Activated T-helper 17 cell treated with anti-CD3 and anti-CD28 coated beads, Interleukin-2, amount 50 U/mL, for 72 hours (primary cell): ENCODE results near the gene PARVA. TPM values are rescaled to one million over a fixed set of nuclear protein-coding genes. Genes with fewer than 3 reads are reported as not detected.

ENCODE experiments used
- ATAC-seq: fragments of 150-1000 bp; cut with Tn5 transposase; replicated peaks from 2 replicates; pipeline ENCODE4 v1.10.0; 2021; ENCODE audit warnings: mild to moderate bottlenecking, moderate library complexity
- H3K27ac Mint-ChIP-seq: one replicate; pipeline ENCODE4 v1.8.0; 2022; ENCODE audit warnings: mixed read lengths
- H3K27me3 Mint-ChIP-seq: one replicate; pipeline ENCODE4 v1.8.0; 2022; ENCODE audit warnings: mixed read lengths
- H3K36me3 Mint-ChIP-seq: one replicate; pipeline ENCODE4 v1.8.0; 2022; ENCODE audit warnings: low read depth, mild to moderate bottlenecking, mixed read lengths
- H3K4me1 Mint-ChIP-seq: one replicate; pipeline ENCODE4 v1.8.0; 2022; ENCODE audit warnings: mixed read lengths
- H3K4me3 Mint-ChIP-seq: one replicate; pipeline ENCODE4 v1.8.0; 2022; ENCODE audit warnings: mild to moderate bottlenecking, mixed read lengths
- H3K9me3 Mint-ChIP-seq: one replicate; pipeline ENCODE4 v1.8.0; 2022; ENCODE audit warnings: mixed read lengths
- total RNA-seq, 2 donors: library from RNA; stranded (reverse); gene quantifications; one replicate each; pipeline ENCODE4 v1.2.3, GENCODE V29; 2022

The PARVA gene
- total RNA-seq, 2 donors from 2014 or later, result 0.19 TPM; not detected in 1

- no peaks in the 10 kb centered on the region for H3K4me1 Mint-ChIP-seq
- ATAC-seq, result no peak
- H3K27ac Mint-ChIP-seq, result no peak overlapping the region
- no peaks in the 10 kb centered on the region for H3K36me3 Mint-ChIP-seq
- H3K9me3 Mint-ChIP-seq, result peaks cover 7% of the 10 kb centered on the region
- peaks cover 12% of the 10 kb centered on the region for H3K27me3 Mint-ChIP-seq
- H3K4me3 Mint-ChIP-seq, result no peak overlapping the region
Measured at GRCh38 chr11:12445001-12445400, 67.6 kb downstream of the PARVA start.

- Mint-ChIP-seq H3K4me3 (no peak overlapping the region), H3K27me3 (peaks cover 12% of the 10 kb centered on the region), H3K4me1 (no peaks in the 10 kb centered on the region), H3K36me3 (no peaks in the 10 kb centered on the region), H3K27ac (no peak overlapping the region), H3K9me3 (peaks cover 7% of the 10 kb centered on the region)
- no peak for ATAC-seq
Measured at GRCh38 chr11:12446863-12447262, 69.5 kb downstream of the PARVA start.

GRCh38 chr11:12448131-12448939, 71.0 kb downstream of the PARVA start:
- no peak for ATAC-seq
- H3K4me3 Mint-ChIP-seq, result no peak overlapping the region
- H3K4me1 Mint-ChIP-seq, result no peaks in the 10 kb centered on the region
- peaks cover 12% of the 10 kb centered on the region for H3K27me3 Mint-ChIP-seq
- peaks cover 7% of the 10 kb centered on the region for H3K9me3 Mint-ChIP-seq
- H3K27ac Mint-ChIP-seq, result no peak overlapping the region
- H3K36me3 Mint-ChIP-seq, result no peaks in the 10 kb centered on the region

- no peak overlapping the region for H3K27ac Mint-ChIP-seq
- H3K27me3 Mint-ChIP-seq, result peaks cover 12% of the 10 kb centered on the region
- no peaks in the 10 kb centered on the region for H3K36me3 Mint-ChIP-seq
- no peak overlapping the region for H3K4me3 Mint-ChIP-seq
- ATAC-seq, result no peak
- no peaks in the 10 kb centered on the region for H3K4me1 Mint-ChIP-seq
- H3K9me3 Mint-ChIP-seq, result no peaks in the 10 kb centered on the region
Measured at GRCh38 chr11:12449961-12450715, 72.8 kb downstream of the PARVA start.

GRCh38 chr11:12451179-12451814, 73.9 kb downstream of the PARVA start:
- H3K27ac Mint-ChIP-seq, result no peak overlapping the region
- H3K9me3 Mint-ChIP-seq, result no peaks in the 10 kb centered on the region
- no peak for ATAC-seq
- H3K4me1 Mint-ChIP-seq, result no peaks in the 10 kb centered on the region
- no peak overlapping the region for H3K4me3 Mint-ChIP-seq
- H3K36me3 Mint-ChIP-seq, result no peaks in the 10 kb centered on the region
- H3K27me3 Mint-ChIP-seq, result peaks cover 12% of the 10 kb centered on the region

- Mint-ChIP-seq H3K9me3 (no peaks in the 10 kb centered on the region), H3K27me3 (peaks cover 7% of the 10 kb centered on the region), H3K36me3 (no peaks in the 10 kb centered on the region), H3K4me3 (no peak overlapping the region), H3K4me1 (no peaks in the 10 kb centered on the region), H3K27ac (no peak overlapping the region)
- ATAC-seq, result no peak
Measured at GRCh38 chr11:12453243-12453642, 75.9 kb downstream of the PARVA start.

GRCh38 chr11:12454782-12455181, 77.4 kb downstream of the PARVA start:
- no peaks in the 10 kb centered on the region for H3K36me3 Mint-ChIP-seq
- no peaks in the 10 kb centered on the region for H3K4me1 Mint-ChIP-seq
- no peak overlapping the region for H3K27ac Mint-ChIP-seq
- H3K27me3 Mint-ChIP-seq, result peaks cover under 1% of the 10 kb centered on the region
- ATAC-seq, result no peak
- H3K9me3 Mint-ChIP-seq, result no peaks in the 10 kb centered on the region
- H3K4me3 Mint-ChIP-seq, result no peak overlapping the region

GRCh38 chr11:12455938-12456337, 78.6 kb downstream of the PARVA start:
- Mint-ChIP-seq H3K4me3 (no peak overlapping the region), H3K9me3 (no peaks in the 10 kb centered on the region), H3K4me1 (no peaks in the 10 kb centered on the region), H3K27ac (no peak overlapping the region), H3K27me3 (no peaks in the 10 kb centered on the region), H3K36me3 (no peaks in the 10 kb centered on the region)
- no peak for ATAC-seq

GRCh38 chr11:12456651-12457579, 79.5 kb downstream of the PARVA start:
- Mint-ChIP-seq H3K36me3 (no peaks in the 10 kb centered on the region), H3K27ac (no peak overlapping the region), H3K9me3 (no peaks in the 10 kb centered on the region), H3K27me3 (no peaks in the 10 kb centered on the region), H3K4me1 (no peaks in the 10 kb centered on the region), H3K4me3 (no peak overlapping the region)
- no peak for ATAC-seq

- no peaks in the 10 kb centered on the region for H3K9me3 Mint-ChIP-seq
- H3K4me3 Mint-ChIP-seq, result no peak overlapping the region
- H3K4me1 Mint-ChIP-seq, result no peaks in the 10 kb centered on the region
- no peak for ATAC-seq
- no peak overlapping the region for H3K27ac Mint-ChIP-seq
- H3K36me3 Mint-ChIP-seq, result no peaks in the 10 kb centered on the region
- no peaks in the 10 kb centered on the region for H3K27me3 Mint-ChIP-seq
Measured at GRCh38 chr11:12458042-12458441, 80.7 kb downstream of the PARVA start.

- Mint-ChIP-seq H3K36me3 (no peaks in the 10 kb centered on the region), H3K27me3 (no peaks in the 10 kb centered on the region), H3K4me3 (no peak overlapping the region), H3K4me1 (no peaks in the 10 kb centered on the region), H3K9me3 (no peaks in the 10 kb centered on the region), H3K27ac (no peak overlapping the region)
- no peak for ATAC-seq
Measured at GRCh38 chr11:12459374-12459773, 82.0 kb downstream of the PARVA start.

GRCh38 chr11:12459865-12460444, 82.6 kb downstream of the PARVA start:
- Mint-ChIP-seq H3K9me3 (no peaks in the 10 kb centered on the region), H3K27me3 (no peaks in the 10 kb centered on the region), H3K4me1 (no peaks in the 10 kb centered on the region), H3K4me3 (no peak overlapping the region), H3K36me3 (no peaks in the 10 kb centered on the region), H3K27ac (no peak overlapping the region)
- no peak for ATAC-seq

GRCh38 chr11:12460466-12460865, 83.1 kb downstream of the PARVA start:
- H3K9me3 Mint-ChIP-seq, result no peaks in the 10 kb centered on the region
- no peak for ATAC-seq
- H3K27me3 Mint-ChIP-seq, result no peaks in the 10 kb centered on the region
- H3K36me3 Mint-ChIP-seq, result no peaks in the 10 kb centered on the region
- no peak overlapping the region for H3K27ac Mint-ChIP-seq
- no peaks in the 10 kb centered on the region for H3K4me1 Mint-ChIP-seq
- no peak overlapping the region for H3K4me3 Mint-ChIP-seq

- Mint-ChIP-seq H3K27ac (no peak overlapping the region), H3K27me3 (no peaks in the 10 kb centered on the region), H3K4me3 (no peak overlapping the region), H3K36me3 (no peaks in the 10 kb centered on the region), H3K9me3 (no peaks in the 10 kb centered on the region), H3K4me1 (no peaks in the 10 kb centered on the region)
- ATAC-seq, result no peak
Measured at GRCh38 chr11:12461516-12461915, 84.1 kb downstream of the PARVA start.
